ENCODE results near the gene KCNG4.

DNA sequence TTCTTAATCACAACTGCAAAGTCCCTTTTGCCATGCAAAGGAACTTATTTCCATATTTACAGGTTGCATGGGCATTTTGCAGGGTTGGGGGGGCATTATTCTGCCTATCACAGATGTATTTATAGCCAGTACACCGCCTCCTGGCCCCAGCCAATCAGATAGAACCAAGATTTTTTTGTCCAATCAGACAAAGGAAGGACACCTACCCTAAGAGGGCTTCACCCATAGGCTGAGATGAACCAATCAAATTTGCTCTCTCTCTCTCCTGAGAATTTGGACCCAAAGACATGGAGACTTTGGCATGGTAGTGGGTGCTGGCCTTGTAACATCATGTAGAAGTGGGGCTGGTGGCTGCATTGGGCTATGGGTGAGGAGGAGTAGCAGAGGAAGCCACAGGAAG, 3.9 kb upstream of the KCNG4 start:
- TF ChIP-seq, protein P1, sequence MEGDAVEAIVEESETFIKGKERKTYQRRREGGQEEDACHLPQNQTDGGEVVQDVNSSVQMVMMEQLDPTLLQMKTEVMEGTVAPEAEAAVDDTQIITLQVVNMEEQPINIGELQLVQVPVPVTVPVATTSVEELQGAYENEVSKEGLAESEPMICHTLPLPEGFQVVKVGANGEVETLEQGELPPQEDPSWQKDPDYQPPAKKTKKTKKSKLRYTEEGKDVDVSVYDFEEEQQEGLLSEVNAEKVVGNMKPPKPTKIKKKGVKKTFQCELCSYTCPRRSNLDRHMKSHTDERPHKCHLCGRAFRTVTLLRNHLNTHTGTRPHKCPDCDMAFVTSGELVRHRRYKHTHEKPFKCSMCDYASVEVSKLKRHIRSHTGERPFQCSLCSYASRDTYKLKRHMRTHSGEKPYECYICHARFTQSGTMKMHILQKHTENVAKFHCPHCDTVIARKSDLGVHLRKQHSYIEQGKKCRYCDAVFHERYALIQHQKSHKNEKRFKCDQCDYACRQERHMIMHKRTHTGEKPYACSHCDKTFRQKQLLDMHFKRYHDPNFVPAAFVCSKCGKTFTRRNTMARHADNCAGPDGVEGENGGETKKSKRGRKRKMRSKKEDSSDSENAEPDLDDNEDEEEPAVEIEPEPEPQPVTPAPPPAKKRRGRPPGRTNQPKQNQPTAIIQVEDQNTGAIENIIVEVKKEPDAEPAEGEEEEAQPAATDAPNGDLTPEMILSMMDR (optimal IDR thresholded peaks at IDR 0.05 in 1 of 3, IDR thresholded peaks at IDR 0.05 in 1 of 3, conservative IDR thresholded peaks at IDR 0.05 in 1 of 3; ENCODE audit: extremely low read depth in 1 of 3, insufficient read depth in 2 of 3, low read length in 3 of 3): no peak
- no peak for TF ChIP-seq EZH2 (IDR thresholded peaks at IDR 0.05; ENCODE audit: low read length)

Measured in keratinocyte (primary cell).